ENCODE results near the gene OR52E2. TPM values are rescaled to one million over a fixed set of nuclear protein-coding genes. Genes with fewer than 3 reads are reported as not detected.

Gene OR52E2
- total and polyA plus RNA-seq, 8 donors: not detected

- Histone ChIP-seq H3K27ac (no peak within 1 kb of the TSS), H3K4me1 (no peaks in the 10 kb centered on the region), H3K27me3 (no peaks in the 10 kb centered on the region), H3K4me3 (no peak within 1 kb of the TSS), H3K9me3 (no peaks in the 10 kb centered on the region), H3K36me3 (no peaks in the 10 kb centered on the region)
- ATAC-seq (no peak), DNase-seq (no peak)
- intact Hi-C loops (cut with DNase I): no loop called here
- TF ChIP-seq, protein P1, sequence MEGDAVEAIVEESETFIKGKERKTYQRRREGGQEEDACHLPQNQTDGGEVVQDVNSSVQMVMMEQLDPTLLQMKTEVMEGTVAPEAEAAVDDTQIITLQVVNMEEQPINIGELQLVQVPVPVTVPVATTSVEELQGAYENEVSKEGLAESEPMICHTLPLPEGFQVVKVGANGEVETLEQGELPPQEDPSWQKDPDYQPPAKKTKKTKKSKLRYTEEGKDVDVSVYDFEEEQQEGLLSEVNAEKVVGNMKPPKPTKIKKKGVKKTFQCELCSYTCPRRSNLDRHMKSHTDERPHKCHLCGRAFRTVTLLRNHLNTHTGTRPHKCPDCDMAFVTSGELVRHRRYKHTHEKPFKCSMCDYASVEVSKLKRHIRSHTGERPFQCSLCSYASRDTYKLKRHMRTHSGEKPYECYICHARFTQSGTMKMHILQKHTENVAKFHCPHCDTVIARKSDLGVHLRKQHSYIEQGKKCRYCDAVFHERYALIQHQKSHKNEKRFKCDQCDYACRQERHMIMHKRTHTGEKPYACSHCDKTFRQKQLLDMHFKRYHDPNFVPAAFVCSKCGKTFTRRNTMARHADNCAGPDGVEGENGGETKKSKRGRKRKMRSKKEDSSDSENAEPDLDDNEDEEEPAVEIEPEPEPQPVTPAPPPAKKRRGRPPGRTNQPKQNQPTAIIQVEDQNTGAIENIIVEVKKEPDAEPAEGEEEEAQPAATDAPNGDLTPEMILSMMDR (IDR thresholded peaks at IDR 0.05): no peak
These were observed 13.2 kb downstream of the OR52E2 start, which contains the start of gene OR52J3 for GRCh38 chr11:5046226-5046625. TSS of gene OR52J3 (plus strand) at chr11:5046526. CDS start at chr11:5046526, 0 bp downstream.

DNA sequence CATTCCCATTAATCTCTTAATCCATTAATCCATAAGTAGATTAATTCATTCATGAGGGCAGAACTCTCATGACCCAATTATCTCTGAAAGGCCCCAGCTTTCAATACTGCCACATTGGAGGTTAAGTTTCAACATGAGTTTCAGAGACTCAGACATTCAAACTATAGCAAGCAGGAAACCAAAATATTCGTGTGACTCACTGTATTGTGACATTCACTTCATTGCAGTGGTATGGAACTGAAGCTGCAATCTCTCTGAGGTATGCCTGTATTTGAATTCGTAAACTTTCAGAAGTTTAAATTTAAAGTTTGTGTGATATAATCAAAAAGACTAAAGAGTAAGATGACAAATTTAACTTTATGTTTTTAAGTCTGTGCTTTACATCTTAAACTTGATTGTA lies 16.0 kb downstream of the OR52E2 start:
- Histone ChIP-seq H3K4me1 (no peaks in the 10 kb centered on the region), H3K36me3 (no peaks in the 10 kb centered on the region), H3K27me3 (no peaks in the 10 kb centered on the region), H3K4me3 (no peak overlapping the region), H3K27ac (no peak overlapping the region), H3K9me3 (no peaks in the 10 kb centered on the region)
- DNase-seq (no peak), ATAC-seq (no peak)
- intact Hi-C loops (cut with DNase I): no loop called here
- TF ChIP-seq, protein P1 (IDR thresholded peaks at IDR 0.05): no peak

- H3K9me3 ChIP-seq: no peaks in the 10 kb centered on the region
- no peaks in the 10 kb centered on the region for H3K27me3 ChIP-seq
- H3K36me3 ChIP-seq: no peaks in the 10 kb centered on the region
- ATAC-seq (no peak), DNase-seq (no peak)
- no peak overlapping the region for H3K4me3 ChIP-seq
- intact Hi-C loops (cut with DNase I): no loop called here
- H3K4me1 ChIP-seq: no peaks in the 10 kb centered on the region
- TF ChIP-seq, protein P1 (IDR thresholded peaks at IDR 0.05): no peak
- no peak overlapping the region for H3K27ac ChIP-seq
These were observed 17.3 kb downstream of the OR52E2 start for GRCh38 chr11:5042091-5042490.

DNA sequence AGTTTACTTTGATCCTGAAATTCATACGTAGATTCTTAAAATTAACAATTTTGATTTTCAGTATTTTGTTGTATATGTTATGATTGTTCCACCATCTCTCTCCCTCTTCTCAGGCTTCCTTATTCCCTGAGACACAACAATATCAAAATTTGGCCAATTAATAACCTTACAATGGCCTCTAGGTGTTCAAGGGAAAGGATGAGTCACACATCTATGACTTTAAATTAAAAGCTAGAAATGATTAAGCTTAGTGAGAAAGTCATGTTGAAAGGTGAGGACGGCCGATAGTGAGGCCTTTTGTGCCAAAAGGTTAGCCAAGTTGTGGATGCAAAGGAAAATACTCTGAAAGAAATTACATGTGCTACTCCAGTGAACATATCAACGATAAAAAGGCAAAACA lies 18.6 kb downstream of the OR52E2 start:
- H3K27me3 ChIP-seq: no peaks in the 10 kb centered on the region
- H3K4me3 ChIP-seq: no peak overlapping the region
- H3K36me3 ChIP-seq: no peaks in the 10 kb centered on the region
- intact Hi-C loops (cut with DNase I): no loop called here
- no peak overlapping the region for H3K27ac ChIP-seq
- H3K4me1 ChIP-seq: no peaks in the 10 kb centered on the region
- ATAC-seq (no peak), DNase-seq (no peak)
- TF ChIP-seq, protein P1 (IDR thresholded peaks at IDR 0.05): no peak
- H3K9me3 ChIP-seq: no peaks in the 10 kb centered on the region

DNA sequence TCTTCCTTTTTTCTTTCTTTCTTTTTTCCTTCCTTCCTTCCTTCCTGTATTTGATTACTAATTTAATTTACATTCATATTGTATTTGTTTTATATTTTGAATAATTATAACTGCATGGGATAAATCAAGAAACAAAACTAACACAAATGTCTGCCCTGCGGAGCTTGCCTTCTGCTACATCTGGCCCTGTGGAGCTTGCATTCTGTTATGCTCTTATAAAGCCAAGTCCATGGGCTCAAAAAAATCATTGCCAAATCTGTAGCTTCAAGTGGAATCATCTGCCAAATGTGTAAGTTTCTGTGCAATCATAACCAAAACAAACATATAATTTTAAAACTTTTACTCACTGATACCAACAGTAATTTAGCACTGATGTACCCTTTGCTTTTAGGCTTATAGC lies 21.1 kb downstream of the OR52E2 start:
- Histone ChIP-seq H3K9me3 (no peaks in the 10 kb centered on the region), H3K4me3 (no peak overlapping the region), H3K27me3 (no peaks in the 10 kb centered on the region), H3K4me1 (no peaks in the 10 kb centered on the region), H3K36me3 (no peaks in the 10 kb centered on the region), H3K27ac (no peak overlapping the region)
- ATAC-seq (no peak), DNase-seq (no peak)
- TF ChIP-seq, protein P1 (IDR thresholded peaks at IDR 0.05): no peak
- intact Hi-C loops (cut with DNase I): no loop called here
